Anterior cingulate cortex (tissue), 58 donors: ENCODE measurements around the gene CA11.

ENCODE experiments used
- DNase-seq, 58 donors: peaks; one replicate each; lab custom pipeline; 2025; lab: John Stamatoyannopoulos, UW

Gene CA11

GRCh38 chr19:48631225-48631624, 14.8 kb downstream of the CA11 start:
- no peak for DNase-seq

GRCh38 chr19:48630296-48631063, 15.5 kb downstream of the CA11 start:
- peak in 16 of 58 donors; percentile 26 to 71 (median 50) for DNase-seq

- DNase-seq, result peak in 34 of 58 donors; percentile 31 to 80 (median 58)
Observed at GRCh38 chr19:48629599-48630295, 16.2 kb downstream of the CA11 start.

- DNase-seq, result no peak
Observed at GRCh38 chr19:48629297-48629598, 16.7 kb downstream of the CA11 start.

GRCh38 chr19:48628486-48629296, 17.3 kb downstream of the CA11 start:
- no peak for DNase-seq

- no peak for DNase-seq
Observed at GRCh38 chr19:48627865-48628314, 18.1 kb downstream of the CA11 start.

GRCh38 chr19:48627201-48627864, 18.7 kb downstream of the CA11 start:
- DNase-seq, result no peak

- DNase-seq, result no peak
Observed at GRCh38 chr19:48625891-48626327, 20.1 kb downstream of the CA11 start.

- no peak for DNase-seq
Observed at GRCh38 chr19:48624791-48625723, 20.9 kb downstream of the CA11 start.

- peak; percentile 79 to 99 (median 97) for DNase-seq
Observed at GRCh38 chr19:48624067-48624594, 21.9 kb downstream of the CA11 start.

GRCh38 chr19:48623556-48624066, 22.4 kb downstream of the CA11 start:
- peak in 3 of 58 donors; percentile 48 to 55 (median 52) for DNase-seq

GRCh38 chr19:48619692-48620585, 26.0 kb downstream of the CA11 start:
- DNase-seq, result no peak

GRCh38 chr19:48618916-48619691, 26.9 kb downstream of the CA11 start, which contains the start of the genes RPL18 and SPHK2:
Gene RPL18, minus strand, starts transcription at chr19:48619178. Its CDS starts 35 bp downstream, at chr19:48619143.
Gene SPHK2, plus strand, starts transcription at chr19:48619506. Its CDS starts 1,009 bp downstream, at chr19:48620515.
- DNase-seq, result peak; percentile 90 to 100 (median 99)

- DNase-seq, result no peak
Observed at GRCh38 chr19:48618278-48618915, 27.6 kb downstream of the CA11 start.

- DNase-seq, result peak in 14 of 58 donors; percentile 12 to 57 (median 30)
Observed at GRCh38 chr19:48617146-48617937, 28.6 kb downstream of the CA11 start.
